ENCODE results near the gene TRAF7.

Gene TRAF7

DNA sequence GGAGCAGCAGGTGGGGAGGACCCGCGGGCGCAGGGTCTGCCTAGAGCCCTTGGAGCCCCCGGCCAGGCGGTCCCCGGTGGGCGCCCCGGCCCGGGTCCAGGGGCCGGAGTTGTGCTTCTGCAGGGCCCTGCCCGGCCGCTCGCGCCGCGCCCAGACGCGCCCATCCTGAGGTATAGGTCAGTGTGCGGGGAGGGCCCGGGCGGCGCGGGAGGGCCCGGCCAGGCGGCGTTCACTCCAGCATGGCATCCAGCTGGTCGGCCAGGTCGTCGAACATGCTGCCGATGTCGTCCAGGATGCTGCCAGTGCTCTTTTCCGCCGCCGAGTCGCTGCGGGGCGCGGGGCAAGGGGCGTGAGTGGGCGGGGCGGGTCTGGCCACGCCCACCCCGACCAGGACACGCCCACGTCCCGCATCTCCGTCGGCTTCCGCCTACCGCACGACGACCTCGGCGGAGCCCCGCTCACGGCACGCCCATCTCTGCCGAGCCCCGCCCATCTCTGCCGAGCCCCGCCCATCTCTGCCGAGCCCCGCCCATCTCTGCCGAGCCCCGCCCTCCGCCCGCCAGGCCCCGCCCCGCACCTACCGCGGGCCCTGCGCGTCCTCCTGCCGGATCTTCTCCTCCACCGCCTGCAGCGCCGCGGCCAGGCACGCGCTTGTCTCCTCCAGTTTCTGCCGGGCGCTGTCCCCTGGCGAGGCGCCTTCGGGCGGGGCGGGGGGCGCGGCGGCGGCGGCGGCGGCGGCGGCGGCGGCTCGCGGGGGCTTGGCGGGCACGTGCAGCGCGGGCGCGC lies 22.9 kb downstream of the TRAF7 start:
- H3K27me3 ChIP-seq (ENCODE audit: insufficient read depth, low read length, poor library complexity, severe bottlenecking), result no peaks in the 10 kb centered on the region
- H3K9me3 ChIP-seq (ENCODE audit: insufficient read depth, low read depth, low read length), result no peaks in the 10 kb centered on the region
- H3K4me2 ChIP-seq (ENCODE audit: low read depth, low read length, poor library complexity, severe bottlenecking), result no peak overlapping the region
- no peaks in the 10 kb centered on the region for H3K4me1 ChIP-seq (ENCODE audit: insufficient read depth, low read length, poor library complexity, severe bottlenecking)
- H2AFZ ChIP-seq (ENCODE audit: low read length), result no peak overlapping the region
- no peak overlapping the region for H3K9ac ChIP-seq (ENCODE audit: low read depth, low read length, poor library complexity, severe bottlenecking)
- H3K4me3 ChIP-seq (ENCODE audit: low read length, poor library complexity, severe bottlenecking), result no peak overlapping the region
- no peak for TF ChIP-seq CTCF (conservative IDR thresholded peaks at IDR 0.05; ENCODE audit: low read length)
- no peak for TF ChIP-seq EZH2phosphoT487 (IDR thresholded peaks at IDR 0.05; ENCODE audit: borderline replicate concordance)
- H3K9me2 ChIP-seq (replicated peaks; ENCODE audit: low read depth, low read length), result no peaks in the 10 kb centered on the region
- H3F3A ChIP-seq (ENCODE audit: low read depth), result no peaks in the 10 kb centered on the region
- H3K36me3 ChIP-seq (ENCODE audit: insufficient read depth, low read length), result no peaks in the 10 kb centered on the region; the same call in 1 of the 2 replicates
- no peaks in the 10 kb centered on the region for H3K79me2 ChIP-seq (ENCODE audit: insufficient read depth, low read length)
- no peaks in the 10 kb centered on the region for H4K20me1 ChIP-seq (ENCODE audit: insufficient read depth, low read length, poor library complexity, severe bottlenecking)

DNA sequence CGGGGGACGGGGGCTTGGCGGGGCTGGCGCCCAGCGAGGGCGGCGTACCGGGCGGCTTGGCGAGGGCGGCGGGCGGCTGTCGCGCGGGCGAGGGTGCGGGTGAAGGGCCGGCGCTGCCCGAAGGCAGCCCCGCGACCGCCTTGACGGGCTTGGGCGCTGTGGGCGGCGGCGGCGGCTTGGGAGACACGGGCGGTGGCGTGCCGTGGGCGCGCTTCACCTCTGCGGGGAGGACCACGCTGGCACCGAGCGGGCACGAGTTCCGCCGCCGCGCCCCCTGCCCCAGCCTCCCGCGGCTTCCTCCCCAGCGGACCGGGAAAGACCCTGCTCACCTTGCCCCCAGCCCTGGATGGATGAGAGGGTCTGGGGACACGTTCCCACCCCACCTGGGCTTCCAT lies 23.5 kb downstream of the TRAF7 start:
- H3K27me3 ChIP-seq (ENCODE audit: insufficient read depth, low read length, poor library complexity, severe bottlenecking), result no peaks in the 10 kb centered on the region
- no peaks in the 10 kb centered on the region; the same call in 1 of the 2 replicates for H3K36me3 ChIP-seq (ENCODE audit: insufficient read depth, low read length)
- H3K9me3 ChIP-seq (ENCODE audit: insufficient read depth, low read depth, low read length), result no peaks in the 10 kb centered on the region
- H2AFZ ChIP-seq (ENCODE audit: low read length), result no peak overlapping the region
- H3K9ac ChIP-seq (ENCODE audit: low read depth, low read length, poor library complexity, severe bottlenecking), result no peak overlapping the region
- H3K4me1 ChIP-seq (ENCODE audit: insufficient read depth, low read length, poor library complexity, severe bottlenecking), result no peaks in the 10 kb centered on the region
- no peaks in the 10 kb centered on the region for H3F3A ChIP-seq (ENCODE audit: low read depth)
- TF ChIP-seq EZH2phosphoT487 (IDR thresholded peaks at IDR 0.05; ENCODE audit: borderline replicate concordance) (no peak), CTCF (conservative IDR thresholded peaks at IDR 0.05; ENCODE audit: low read length) (no peak)
- H3K4me2 ChIP-seq (ENCODE audit: low read depth, low read length, poor library complexity, severe bottlenecking), result no peak overlapping the region
- H3K4me3 ChIP-seq (ENCODE audit: low read length, poor library complexity, severe bottlenecking), result no peak overlapping the region
- no peaks in the 10 kb centered on the region for H4K20me1 ChIP-seq (ENCODE audit: insufficient read depth, low read length, poor library complexity, severe bottlenecking)
- H3K79me2 ChIP-seq (ENCODE audit: insufficient read depth, low read length), result no peaks in the 10 kb centered on the region
- H3K9me2 ChIP-seq (replicated peaks; ENCODE audit: low read depth, low read length), result no peaks in the 10 kb centered on the region

DNA sequence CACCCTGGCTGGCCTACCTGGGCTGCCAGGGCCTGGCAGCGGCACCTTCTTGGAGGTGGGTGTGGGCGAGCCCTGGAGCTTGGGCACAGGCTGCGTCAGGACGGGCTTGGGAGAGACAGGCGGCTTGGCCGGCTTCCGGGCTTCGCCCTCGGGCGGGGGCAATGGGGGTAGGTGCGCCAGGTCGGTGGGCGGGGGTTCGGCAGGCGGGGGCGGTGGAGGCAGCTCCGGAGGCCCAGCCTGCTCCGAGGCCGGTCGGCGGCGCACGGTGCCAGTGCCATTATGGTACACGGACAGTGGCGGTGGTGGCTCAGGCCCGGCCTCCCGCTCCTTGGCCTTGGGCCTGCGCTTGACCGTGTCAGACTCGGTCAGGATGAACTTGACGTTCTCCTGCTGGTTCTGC lies 24.0 kb downstream of the TRAF7 start:
- Histone ChIP-seq H3K36me3 (ENCODE audit: insufficient read depth, low read length) (no peaks in the 10 kb centered on the region; the same call in 1 of the 2 replicates), H4K20me1 (ENCODE audit: insufficient read depth, low read length, poor library complexity, severe bottlenecking) (no peaks in the 10 kb centered on the region), H2AFZ (ENCODE audit: low read length) (no peak overlapping the region), H3K79me2 (ENCODE audit: insufficient read depth, low read length) (no peaks in the 10 kb centered on the region), H3F3A (ENCODE audit: low read depth) (no peaks in the 10 kb centered on the region), H3K4me3 (ENCODE audit: low read length, poor library complexity, severe bottlenecking) (no peak overlapping the region), H3K9ac (ENCODE audit: low read depth, low read length, poor library complexity, severe bottlenecking) (no peak overlapping the region), H3K9me3 (ENCODE audit: insufficient read depth, low read depth, low read length) (no peaks in the 10 kb centered on the region), H3K27me3 (ENCODE audit: insufficient read depth, low read length, poor library complexity, severe bottlenecking) (no peaks in the 10 kb centered on the region), H3K9me2 (replicated peaks; ENCODE audit: low read depth, low read length) (no peaks in the 10 kb centered on the region), H3K4me2 (ENCODE audit: low read depth, low read length, poor library complexity, severe bottlenecking) (no peak overlapping the region), H3K4me1 (ENCODE audit: insufficient read depth, low read length, poor library complexity, severe bottlenecking) (no peaks in the 10 kb centered on the region)
- TF ChIP-seq CTCF (conservative IDR thresholded peaks at IDR 0.05; ENCODE audit: low read length), result no peak
- TF ChIP-seq EZH2phosphoT487 (IDR thresholded peaks at IDR 0.05; ENCODE audit: borderline replicate concordance), result no peak
